Limb (tissue), 2 donors: ENCODE data around the gene S100A10.

Experiments used
- DNase-seq, 2 donors: peaks; one replicate each; pipeline ENCODE4 v3.0.0-alpha.2; 2016; ENCODE audit errors: extremely low spot score in 2 of 2

S100A10 gene, protein sequence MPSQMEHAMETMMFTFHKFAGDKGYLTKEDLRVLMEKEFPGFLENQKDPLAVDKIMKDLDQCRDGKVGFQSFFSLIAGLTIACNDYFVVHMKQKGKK

DNA sequence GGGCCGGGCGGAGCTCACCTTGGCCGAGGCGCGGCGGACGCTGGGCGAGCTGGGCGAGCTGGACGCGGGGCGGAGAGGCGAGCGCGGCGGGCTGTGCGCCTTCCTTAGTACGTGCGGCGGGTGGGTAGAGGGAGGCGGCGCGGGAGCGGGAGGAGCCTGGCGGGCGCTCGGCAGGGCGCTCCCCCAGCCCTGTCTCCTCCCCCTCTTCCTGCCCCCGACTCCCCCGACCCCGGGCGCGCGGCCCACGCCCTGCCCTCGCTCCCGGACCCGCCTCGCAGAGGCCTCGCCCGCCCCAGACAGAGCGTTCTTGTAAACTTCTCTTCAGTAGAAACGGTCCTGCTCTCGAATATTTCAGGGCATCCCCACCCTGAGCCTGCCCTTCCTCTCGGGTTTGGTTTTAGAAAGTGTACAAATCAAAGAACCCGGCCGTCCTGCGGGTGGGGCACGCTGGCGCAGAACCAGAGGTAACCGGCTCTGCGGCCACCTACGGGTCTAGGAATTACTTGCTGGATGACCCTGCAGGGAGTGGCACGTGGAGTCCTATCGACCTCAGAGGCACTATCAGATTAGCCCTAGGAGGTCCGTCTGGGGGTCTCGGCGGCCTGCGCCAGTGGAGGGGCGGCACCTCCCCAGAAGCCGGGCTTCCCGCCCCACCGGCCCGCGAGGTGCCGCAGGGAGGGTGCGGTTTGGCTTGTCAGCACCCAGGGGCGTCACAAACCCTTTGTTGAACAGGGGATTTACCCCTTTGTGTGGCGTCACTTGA is at the start of gene S100A10:
Gene S100A10, minus strand, starts transcription at position 126 of the 763 bp plus-strand sequence. CDS start 7,629 bp downstream, outside the sequence.
- peak; percentile 73 to 86 for DNase-seq

DNA sequence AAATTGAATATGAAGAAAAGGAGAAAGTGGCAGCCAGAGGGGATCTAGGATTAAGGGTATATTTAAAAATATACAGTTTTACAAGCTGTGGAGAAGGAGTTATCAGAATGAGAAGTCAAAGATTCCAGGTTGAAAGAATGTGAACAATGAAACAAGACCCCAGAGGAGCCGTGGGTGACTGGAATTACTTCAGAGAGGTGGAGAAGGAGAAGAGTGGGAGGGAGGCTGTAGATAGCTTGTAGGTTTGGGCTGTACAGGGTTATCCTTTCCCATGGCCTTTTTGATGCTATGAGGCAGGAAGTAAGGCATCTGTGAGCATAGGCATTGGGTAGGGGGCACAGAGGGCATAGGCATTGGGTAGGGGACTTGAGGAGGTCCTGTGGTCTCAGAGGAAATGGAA is 48.4 kb upstream of the S100A10 start:
- DNase-seq, result no peak

DNA sequence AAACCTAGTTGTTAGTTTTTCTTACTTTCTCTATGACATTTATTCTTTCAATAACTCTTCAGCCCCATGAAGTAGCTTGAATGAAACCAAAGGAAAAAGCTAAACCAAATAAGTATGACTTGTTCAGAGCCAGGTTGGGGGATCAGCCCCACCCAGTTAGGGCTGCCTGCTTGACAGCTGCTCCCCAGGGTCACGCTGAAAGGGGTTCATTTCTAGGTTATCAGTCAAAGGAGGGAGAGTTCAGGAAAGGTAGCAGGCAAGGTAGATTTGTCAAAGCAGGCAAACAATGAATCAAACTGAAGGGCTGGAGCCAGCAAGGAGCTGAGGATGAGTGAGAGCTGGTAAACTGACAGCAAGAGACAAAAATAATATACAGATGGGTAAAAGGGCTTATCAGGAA is 46.2 kb upstream of the S100A10 start:
- no peak for DNase-seq

DNA sequence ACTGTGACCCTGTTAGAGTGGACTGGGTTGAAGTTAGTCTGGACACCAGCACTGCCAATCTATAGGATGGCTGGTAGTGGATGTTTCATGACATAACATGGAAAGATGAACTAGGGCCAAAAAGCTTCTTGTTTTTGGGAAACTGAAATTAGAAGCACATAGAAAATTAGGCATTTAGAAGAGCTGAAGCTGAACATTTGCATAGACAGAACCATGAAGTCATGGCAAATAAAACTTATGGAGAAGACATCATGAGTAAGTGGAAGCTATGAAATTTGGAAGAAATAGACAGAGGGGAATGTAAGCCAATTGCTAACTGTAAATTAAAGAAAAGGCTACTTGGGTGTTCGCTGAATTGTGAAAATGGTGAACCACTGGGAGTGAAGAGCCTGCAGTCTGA is 45.8 kb upstream of the S100A10 start:
- DNase-seq, result no peak

DNA sequence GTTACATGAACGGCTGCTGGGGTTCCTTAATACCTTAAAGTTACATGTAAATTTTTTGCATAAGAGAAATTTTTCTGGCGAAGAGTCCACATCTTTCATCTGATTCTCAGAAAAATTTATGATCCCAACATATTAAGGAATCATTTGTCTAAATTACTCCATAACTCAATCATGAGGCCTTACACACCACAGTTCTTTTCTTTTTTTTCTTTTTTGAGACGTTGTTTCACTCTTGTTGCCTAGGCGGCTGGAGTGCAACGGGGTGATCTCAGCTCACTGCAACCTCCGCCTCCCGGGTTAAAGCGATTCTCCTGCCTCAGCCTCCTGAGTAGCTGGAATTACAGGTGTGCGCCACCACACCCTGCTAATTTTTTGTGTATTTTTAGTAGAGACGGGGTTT is 45.2 kb upstream of the S100A10 start:
- DNase-seq, result no peak

DNA sequence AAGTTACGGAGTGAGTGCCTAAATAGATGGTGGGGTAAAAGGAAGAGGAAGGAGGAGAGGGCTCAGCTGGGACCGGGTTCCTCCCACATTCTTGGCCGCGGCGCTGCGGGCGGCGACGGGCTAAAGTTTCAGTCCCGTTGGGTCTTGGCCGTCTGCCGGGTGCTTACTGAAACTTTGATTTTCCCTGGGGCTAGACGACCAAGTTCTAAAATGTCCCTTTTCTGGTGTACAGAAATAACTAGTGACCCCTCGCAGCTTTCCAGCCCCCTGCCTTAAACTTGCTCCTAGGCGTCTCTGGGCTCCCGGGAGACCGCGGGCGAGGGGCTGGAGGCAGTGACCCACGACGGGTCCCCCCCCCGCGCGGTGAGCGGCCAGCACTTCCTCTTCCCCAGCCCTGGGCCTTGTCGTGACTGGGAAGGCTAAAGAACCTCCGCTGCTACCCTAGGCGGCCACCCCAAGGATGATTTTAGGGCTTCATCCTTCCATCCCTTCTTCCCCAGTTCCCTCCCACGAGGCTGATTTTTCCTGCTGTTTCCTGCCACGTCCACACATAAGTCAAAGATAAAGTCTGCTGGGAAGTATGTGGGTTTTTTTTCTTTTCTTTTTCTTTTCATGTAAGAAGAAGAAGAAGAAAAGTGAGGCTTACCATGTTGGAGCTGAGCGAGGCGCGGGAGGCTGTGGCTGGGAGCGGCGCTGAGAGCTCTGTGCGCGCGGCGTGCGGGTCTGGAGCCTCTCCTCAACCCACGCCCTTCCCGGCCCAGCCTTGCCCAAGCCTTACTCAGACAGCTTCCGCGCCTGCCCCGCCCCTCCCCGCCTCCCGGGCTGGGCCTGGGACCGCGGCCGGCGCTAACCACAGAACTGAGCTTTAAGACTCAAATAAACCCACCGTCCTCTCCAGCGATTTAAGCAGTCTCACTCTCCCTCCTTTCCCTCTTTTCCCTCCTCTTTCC is 42.9 kb upstream of the S100A10 start, which contains the start of gene S100A11:
Gene S100A11, minus strand, starts transcription at position 738 of the 950 bp plus-strand sequence. Its CDS starts 89 bp downstream, at position 649.
- DNase-seq, result peak; percentile 81 to 89

DNA sequence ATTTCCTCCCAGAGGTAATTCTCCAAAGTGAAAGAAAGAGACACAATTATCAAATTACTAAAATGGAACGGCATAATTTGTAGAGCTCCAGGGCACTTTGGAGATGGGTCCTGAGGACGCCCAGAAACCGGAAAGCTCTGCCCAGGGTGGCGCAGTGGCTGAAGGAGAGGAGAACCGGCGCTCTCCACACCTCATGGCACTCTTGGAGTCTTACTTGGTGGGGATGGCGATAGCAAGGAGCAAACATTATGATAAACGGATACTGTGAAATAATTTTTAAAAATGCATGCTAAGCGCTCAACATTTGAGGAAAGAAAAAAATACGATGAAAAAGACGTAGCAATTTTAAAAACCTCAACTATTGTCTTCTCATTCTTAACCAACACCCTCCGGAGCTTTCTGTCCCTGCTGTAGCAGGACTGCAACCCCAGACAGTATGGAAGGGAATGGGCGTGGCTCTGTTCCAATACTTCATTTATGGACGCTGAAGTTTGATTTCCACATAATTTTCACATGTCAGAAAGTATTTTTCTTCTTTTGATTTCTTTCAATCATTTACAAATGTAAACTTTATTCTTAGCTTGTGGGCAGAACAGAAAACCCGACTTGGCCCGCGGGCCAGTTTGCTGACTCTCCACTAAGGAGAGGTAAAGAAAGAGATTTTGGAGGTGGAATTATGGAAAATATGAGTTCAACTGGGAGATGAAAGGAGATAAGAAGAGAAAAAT is 42.0 kb upstream of the S100A10 start:
- DNase-seq, result peak in 1 of 2 donors; percentile 63

DNA sequence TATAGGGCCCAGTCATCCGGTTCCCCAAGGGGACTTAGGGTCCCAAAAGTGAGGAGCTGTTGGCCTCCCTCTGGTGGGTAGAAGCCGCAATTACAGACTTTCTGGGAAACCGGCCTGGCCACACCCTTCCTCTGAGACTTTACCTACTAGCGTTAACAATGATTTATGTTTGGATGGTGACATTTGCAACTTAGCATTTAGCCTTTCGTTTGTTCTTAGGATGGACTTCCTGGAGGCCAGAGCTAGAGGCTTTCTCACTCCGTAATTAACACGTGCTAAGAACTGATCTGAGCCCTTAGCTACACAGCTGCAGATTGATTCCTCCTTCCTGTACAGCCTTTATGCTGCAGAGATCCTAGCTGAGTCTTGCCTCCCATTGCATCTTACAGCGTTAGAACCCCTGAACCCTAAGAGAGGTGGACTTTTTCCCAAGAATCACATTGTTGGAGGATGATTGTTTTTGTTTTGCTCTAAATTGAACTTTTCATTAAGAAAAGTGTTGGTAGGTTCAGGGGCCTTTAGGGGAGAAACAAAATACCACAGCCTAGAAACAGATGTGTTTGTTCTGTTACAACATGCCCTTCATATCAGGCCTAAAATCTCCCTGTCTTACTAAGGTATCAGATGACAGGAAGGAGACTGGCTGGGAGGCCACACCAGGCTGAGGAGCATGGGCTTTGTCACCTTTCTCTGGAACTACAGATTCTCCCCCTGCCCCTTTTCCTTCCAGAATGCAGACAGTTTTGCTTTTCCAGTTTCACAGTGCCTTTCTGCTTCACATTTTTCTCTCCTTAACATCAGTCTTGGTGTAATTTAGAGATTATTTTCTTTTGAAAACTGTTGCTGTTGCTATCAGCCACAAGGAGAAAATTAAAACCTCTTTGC is 41.2 kb upstream of the S100A10 start:
- DNase-seq, result peak; percentile 56 to 66

DNA sequence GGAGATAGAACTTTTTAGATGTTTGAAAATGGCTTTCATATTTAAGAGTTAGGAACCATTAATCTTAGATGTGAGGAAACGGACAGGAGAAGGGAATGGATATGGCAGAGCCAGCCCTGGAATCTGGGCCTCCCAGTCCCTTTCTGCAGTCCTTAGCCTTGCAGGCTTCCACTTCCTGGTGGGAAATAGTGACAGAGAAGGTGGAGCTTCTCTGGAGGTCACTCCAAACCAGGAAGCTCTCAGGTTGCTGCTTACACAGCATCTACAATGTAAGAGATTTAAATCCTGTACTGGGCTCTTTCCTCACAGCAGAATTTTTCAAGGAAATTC is 40.6 kb upstream of the S100A10 start:
- no peak for DNase-seq

DNA sequence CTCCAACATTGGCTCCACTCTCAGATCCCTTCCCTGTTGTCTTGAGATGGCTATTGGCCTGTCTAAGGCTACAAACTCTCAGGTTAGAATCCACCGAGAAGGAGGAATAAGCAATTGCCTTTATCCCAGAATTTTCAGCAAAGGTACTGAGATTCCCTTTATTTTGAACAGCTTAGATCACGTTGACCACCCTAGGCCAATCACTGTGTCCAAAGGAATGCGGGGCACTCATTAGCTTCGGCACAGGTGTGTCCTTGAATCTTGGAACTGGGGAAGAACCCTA is 36.2 kb upstream of the S100A10 start:
- no peak for DNase-seq

DNA sequence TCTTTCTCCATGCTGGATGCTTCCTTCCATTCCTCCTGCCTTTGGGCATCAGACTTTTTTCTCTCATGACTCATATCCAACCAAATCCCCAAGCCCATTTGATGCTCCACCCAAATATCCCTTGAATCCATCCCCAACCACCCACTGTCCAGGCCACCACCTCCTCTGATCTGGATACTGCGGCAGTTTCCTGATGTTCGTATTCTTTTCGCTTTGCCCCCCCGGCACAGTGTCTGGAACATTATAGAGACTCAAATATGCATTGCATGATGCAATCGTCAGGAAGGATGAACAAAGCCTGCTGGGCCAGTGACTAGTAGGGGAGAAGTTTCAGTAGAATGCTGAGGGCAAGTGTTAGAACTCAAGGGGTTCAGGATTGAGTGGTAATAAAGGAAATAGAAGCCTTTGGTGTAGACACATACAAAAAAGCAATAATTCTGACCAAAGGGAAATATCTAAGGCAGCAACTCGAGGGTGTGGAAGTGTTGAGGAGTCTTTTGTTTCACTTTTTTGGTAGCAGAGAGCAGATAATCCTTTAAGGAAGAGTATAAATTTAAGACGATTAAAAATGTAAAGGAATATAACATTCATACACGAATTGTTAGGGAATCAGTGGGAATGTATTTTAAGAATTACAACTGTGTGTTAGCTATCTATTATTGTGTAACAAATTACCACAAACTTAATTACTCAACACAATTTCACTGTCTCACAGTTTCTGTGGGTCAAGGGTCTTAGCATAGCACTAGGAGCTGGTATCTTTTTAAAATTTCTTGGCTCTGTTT is 35.7 kb upstream of the S100A10 start:
- DNase-seq, result no peak

DNA sequence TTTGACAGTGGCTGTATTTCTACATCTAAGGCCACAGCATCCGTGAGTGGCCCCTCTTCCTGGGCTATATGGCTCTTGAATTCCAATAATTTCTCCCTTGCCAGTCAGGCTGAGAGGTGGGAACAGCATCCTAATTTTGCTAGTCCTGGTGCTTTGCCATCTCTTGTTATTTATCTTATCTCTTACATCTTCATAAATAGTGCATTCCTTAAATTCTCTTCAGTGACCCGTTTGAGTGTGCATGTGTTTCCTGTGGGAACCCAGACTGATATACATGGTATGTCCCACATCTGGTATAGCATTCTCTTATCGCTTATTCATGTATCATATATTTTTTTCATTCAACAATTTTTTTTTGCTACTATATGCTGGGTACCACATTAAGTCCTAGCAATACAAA is 33.2 kb upstream of the S100A10 start:
- no peak for DNase-seq

DNA sequence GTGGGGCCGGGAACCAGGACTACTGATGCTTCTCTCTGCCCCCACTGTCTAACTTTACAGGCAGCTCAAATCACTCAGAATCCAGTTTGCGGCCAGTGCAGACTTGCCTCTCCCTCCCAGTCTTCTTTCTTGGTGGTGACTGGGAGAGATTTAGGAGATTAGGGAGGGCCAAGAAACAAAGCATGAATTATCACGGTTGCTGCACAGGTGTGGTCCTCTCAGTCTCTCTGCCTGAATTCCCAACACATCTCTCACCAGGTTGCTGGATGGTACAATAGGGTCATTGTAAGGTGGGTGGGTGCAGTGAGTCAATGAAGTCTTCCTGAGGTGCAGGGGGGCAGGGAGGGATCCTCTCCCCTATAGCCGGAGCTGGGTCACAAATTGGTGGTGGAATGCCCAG is 30.6 kb upstream of the S100A10 start:
- no peak for DNase-seq

DNA sequence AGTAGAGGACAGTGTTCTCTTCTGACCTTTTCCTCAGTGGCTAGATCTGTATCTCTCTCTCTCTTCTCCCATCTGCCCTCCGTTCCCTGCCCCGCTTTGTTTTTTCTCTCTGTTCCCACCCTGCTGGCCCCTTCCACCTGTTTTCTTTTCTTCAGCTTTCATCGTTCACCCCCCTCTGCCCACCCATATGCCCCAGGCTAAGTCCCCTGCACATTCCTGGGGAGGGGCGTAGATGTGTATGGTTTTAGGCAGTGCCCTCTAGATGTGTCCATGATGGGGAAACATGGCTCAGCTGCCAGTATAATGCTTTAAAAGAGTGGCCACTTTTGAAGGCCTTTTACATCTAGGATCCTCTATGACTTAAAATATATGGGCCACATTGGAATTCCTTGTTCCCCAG is 29.6 kb upstream of the S100A10 start:
- DNase-seq, result no peak

DNA sequence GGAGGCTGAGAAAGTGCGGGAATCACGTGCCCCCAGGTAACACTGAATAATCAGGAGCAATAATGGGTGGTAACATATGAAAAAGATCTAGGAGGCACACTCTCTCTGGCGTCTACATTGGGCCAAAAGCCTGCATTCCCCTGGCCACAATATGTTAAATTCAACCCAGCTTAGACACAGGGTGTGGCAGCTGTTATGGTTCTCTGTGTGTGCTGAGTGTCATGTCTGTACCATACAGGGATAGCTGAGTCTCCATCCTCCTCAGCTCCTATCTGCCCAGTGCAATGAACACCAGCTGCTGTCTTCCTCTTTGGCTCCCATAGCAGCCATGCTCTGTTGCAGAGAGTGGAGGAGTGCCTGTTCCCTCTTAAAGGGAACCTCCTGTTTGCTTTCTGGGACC is 28.8 kb upstream of the S100A10 start:
- DNase-seq, result no peak

DNA sequence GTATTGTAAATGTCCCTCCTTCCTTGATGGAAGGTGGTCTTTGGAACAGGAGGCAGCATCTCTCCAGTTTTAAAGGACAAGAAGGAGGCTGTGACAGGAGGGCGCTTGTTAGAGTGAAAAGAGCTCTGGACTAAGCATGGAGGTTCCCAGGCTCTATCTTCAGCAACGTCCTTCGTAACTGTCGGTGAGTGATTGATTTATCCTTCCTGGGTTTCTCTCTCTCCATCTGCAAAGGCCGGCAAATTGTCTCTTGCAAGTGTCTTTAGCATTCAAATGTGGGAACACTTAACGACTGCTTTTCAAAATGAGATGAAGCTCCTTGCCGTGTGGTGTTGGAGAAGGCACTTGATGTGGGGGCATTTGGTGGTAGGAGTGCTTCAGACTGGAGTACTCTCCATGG is 27.9 kb upstream of the S100A10 start:
- no peak for DNase-seq

DNA sequence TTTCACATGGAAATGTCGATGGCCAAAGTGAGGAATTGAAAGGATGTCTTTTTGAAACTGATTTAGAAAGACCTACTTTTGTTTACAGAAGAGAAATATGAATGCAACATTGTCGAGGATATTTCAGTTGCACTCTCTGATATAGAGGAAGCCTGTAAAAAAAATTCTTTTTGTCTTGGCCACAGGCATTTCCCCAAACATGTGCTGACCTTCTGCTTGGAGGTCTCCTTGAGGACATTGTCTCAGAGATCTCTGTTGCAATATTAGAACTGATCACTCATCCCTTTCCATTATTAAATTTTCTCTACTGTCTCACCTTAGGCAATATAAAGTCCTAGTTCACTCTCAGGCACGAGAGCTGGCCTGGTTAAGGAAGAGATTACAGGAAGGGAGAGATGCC is 27.2 kb upstream of the S100A10 start:
- DNase-seq, result no peak

DNA sequence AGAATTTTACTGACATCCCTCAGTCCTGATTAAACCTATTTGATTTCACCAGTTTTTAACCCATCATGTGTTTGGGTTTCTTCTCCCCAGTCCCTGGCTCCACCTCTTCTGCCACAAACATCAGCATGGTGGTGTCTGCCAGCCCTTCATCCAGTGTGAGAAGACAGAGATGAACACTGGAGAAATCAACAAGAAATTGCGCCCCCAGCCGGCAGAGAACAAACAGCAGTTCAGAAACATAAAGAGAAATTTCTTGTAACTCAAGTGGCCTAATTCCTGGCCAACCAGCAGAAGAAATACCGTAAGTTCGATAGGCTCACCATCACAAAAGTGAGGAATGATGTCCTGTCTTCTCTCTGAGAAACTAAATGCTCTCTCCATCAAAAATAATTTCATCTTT is 24.9 kb upstream of the S100A10 start:
- no peak for DNase-seq

DNA sequence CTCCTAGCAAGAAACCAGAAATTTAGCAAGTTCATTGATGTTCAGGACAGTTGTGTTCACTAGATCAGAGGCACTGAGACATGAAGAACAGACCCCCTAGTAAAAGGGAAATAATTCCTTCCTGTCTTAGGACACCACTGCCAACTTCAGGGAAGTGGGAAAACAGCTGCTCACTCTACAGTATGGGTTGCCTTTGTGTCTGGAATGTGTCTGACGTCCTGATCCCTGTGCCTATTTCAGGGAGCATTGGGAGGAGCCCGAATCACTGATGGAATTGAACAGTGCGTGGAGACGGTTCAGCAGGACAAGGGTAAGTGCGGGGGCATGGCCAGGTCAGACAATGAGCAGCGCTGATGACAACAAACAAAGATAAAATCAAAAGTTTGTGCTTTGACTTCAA is 22.1 kb upstream of the S100A10 start:
- DNase-seq, result no peak

DNA sequence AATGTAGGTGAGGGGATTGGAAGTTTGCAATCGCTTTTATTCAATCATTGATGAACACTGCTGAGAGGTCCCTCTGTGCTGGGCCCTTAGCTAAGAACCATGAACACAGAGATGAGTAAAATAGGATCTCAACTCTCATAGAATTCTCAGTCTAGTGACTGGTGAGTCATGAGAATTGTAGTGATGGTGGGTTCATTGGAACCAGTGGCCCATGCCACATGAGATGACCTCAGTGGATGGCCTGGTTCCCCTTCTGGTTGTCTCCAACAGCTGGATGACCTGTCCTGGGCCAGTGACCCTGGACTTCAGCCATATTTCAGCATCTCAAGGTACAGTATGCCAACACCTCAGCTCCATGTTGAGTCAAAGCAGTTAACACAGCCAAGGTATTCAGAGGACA is 21.3 kb upstream of the S100A10 start:
- no peak for DNase-seq
